NK-92 (cell line): ENCODE data around the gene CCNL1.

ENCODE experiments used
- DNase-seq: peaks from one replicate; lab custom pipeline; 2025; ENCODE audit not compliant: unreplicated experiment; lab: John Stamatoyannopoulos, UW

CCNL1 gene

GRCh38 chr3:157126365-157126764 is 33.6 kb downstream of the CCNL1 start:
- DNase-seq = no peak

DNA sequence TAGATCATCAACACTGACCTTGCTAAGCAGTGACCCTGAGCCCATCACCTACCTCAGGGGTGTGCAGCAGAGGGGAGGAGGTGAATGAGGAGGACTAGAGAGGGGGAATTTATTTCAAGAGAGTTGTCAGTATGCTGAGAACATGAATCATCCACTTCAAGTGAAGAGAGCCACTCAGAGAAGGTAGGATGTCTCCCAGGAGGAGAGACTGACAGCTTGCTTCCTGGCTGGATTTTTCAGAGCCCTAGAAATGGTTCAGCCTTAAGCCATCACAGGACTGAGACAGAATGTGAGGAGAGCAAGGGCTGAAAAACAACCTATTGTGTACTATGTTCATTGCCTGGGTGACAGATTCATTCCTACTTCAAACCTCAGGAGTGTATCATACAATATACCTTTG is 34.8 kb downstream of the CCNL1 start:
- no peak for DNase-seq

DNA sequence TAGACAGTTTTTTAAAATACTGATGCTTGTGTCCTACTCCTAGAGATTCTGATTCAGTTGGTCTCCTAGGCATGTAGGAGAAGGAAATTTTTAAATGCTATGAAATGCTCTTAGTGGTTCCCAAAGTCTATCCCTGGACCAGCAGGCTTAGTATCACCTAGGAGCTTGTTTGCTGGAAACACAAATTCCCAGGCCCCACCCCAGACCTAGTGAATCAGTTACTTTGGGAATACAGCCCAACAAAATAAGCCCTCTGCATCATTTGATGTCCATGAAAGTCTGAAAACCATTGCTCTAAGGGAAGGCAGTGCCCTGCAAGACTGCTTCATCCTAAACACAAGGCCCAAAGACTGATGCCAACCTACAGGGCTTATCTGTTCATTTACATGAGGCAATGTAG is 36.3 kb downstream of the CCNL1 start:
- DNase-seq = no peak

GRCh38 chr3:157122832-157123427 is 37.0 kb downstream of the CCNL1 start:
- DNase-seq = no peak

DNA sequence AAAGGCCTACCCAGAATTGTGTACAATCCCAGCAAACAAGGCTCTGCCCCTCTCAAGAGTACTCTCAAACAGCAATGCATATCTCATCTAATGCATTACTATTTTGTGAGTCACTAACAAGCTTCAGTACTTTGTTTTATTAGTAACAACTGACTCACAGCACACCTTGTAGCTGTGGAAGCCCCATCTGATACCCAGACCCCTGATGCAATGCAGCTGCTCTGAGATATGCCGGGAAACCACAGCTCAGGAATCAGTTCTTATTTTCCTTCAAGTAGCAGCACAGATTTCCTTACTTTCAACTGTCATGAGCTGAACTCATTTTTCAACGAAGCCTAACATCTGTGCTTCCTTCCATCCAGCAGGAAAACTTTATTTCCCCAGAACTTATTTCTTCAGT is 37.8 kb downstream of the CCNL1 start:
- DNase-seq = no peak

- no peak for DNase-seq
Measured at GRCh38 chr3:157121522-157121921, 38.4 kb downstream of the CCNL1 start.

GRCh38 chr3:157120071-157120892 is 39.7 kb downstream of the CCNL1 start:
- DNase-seq = no peak

DNA sequence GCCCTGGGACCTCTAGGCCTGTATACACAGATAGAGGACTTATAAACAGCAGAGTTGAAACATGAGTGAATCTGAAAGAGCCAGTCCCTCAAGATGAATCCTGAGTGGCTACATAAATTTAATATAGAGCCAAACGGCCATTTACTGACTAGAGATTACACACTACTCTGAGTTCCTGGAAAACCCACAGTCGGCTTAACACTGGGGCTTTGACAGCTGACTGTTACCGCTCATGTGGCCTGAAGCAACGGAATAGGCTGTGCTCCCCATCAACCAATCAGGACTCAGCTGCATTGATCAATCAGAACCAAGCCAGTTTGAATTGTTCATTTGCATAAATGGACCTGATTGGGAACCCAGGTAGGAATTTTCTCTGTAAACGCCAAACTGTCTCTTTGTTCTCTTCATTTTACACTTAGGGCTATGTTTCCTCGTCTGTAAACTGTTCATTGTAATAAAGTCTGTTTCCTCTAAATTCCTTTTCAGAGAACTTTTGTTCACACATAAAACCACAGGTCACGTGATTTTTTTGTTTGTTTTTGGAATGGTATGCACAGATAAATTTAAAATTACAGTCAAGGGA is 40.5 kb downstream of the CCNL1 start:
- no peak for DNase-seq

GRCh38 chr3:157117875-157118654 is 41.9 kb downstream of the CCNL1 start:
- DNase-seq = no peak

GRCh38 chr3:157117206-157117605 is 42.7 kb downstream of the CCNL1 start:
- DNase-seq = no peak

- no peak for DNase-seq
Measured at GRCh38 chr3:157116017-157116416, 43.9 kb downstream of the CCNL1 start.

DNA sequence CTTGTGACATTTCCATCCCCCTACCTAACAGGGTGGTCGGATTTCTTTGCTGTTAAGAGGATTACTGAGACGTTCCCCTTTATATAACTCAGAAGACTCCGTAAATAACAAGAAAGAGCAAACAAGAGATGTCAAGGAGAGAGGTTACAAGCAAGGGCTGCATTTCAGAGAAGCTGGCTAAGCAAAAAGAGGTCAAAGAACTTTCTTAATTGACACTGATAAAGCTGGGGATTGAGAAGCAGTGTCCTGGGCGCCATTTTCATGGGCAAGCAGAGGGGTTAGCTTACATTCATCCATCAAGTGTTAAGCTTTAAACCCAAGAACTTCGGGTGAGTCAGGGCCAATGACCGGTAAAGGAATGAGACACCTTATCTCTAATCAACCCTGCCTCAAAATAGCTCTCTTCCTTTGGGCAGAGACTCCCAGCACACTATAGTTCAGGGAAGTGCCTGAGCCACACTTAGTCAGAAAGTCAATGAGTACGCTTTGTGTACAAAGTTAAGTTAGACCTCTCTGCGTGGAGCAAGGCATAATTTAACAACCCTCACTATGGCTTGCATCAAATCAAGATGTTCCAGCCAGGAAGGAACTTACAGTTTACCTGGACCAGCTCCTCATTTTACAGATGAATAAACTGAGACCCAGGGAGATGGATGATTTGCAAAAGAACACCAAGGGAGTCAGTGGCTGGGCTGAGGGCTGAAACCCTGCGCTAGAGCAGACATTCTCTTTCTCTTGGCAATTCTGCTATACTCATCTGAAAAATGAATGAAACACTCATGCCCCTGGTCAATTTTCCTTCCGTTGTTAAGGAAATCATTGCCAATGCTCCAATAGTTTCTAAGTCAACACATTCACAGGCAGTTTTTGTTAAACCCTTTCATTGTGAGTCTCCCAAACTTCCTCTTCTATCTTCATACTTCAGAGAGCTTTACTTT is 44.6 kb downstream of the CCNL1 start:
- no peak for DNase-seq

DNA sequence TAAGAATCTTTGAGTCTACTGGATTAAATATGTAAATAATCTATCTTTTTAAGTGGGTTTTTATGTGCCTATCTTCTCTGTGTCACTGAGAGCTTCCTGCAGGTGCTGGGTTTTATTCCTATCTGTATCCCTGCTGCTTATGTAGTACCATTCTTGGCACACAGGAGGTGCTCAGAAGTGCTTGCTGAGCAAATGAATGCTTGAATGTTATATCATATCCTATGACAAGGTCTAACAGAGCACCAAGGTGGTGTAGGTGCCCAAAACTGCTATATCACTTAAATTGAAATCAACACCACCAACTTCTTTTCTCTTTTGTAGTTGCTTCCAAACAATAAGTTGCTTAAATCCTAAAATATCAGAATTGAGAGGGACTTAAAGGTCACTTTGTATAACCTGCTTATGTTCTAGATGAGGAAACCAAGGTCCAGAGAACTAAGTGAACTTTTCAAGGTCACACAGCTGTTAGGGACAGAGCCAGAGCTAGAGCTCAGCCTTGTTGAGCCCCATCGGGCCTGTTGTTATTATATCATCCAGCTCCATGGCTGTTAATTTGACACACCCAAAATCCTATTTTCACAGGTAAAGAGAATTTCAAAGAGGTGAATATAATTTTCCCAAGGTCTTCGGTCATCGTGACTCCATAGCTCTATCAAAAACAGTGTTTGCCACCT is 46.0 kb downstream of the CCNL1 start:
- no peak for DNase-seq

DNA sequence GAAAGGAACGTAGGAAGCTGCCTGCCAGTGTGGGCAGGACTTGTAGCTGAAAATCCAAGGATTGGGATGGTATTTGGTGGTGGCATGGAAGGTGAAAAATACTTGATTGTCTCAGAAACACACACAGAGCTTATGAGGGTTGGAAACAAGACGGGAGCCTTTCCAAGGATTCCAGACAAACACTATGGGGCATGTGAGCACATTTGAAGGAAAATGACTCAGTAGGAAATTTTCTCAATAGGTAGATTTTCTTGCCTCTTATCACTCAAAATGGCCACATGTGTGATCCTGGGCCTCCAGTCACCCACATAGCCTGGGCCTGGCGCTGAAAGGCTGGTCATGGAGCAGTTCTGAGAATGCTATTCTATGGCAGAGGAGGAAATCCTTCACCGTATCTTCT is 47.4 kb downstream of the CCNL1 start:
- no peak for DNase-seq

DNA sequence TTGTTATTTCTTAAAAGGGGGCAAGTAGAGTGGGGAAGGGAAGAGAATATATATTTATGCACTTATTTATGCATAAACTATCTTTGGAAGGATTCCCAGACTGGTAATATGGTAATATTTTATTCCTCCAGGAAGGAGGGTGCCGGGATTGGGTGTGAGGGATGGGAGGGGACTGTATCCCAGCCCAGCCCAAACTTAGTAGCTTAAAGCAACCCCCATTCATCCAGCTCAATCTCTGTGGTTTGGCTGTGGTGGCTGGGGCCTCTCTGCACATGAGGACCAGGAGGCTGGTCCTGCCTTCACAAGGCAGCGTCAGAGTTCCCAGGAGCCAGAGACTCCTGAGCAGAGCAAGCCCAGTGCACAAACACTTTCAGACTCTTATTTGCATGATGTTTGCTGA is 48.4 kb downstream of the CCNL1 start:
- no peak for DNase-seq

DNA sequence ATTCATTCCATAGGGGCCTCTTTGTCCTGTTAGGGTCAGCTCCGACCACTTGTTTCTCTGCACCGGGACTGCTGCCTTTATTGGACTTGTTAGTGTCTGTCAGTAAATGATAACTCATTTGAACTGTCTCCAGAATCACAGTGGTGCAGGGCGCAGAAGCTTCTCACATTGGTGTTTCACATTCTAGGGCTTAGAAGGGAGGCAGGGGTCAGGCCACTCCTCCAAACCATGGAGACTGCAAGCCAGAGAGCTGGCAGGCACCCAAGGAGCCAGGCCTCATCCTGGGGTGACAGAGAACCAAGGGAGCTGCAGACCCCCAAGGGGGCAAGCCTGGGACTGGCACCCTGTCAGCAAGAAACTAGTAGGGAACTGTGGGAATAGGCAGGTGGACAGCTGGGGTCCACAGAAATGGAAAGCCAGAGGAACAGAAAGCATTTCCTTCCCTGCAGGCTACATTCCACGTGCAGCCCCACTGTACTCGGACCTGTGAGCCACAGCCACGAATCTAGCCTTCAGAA is 49.1 kb downstream of the CCNL1 start:
- no peak for DNase-seq

DNA sequence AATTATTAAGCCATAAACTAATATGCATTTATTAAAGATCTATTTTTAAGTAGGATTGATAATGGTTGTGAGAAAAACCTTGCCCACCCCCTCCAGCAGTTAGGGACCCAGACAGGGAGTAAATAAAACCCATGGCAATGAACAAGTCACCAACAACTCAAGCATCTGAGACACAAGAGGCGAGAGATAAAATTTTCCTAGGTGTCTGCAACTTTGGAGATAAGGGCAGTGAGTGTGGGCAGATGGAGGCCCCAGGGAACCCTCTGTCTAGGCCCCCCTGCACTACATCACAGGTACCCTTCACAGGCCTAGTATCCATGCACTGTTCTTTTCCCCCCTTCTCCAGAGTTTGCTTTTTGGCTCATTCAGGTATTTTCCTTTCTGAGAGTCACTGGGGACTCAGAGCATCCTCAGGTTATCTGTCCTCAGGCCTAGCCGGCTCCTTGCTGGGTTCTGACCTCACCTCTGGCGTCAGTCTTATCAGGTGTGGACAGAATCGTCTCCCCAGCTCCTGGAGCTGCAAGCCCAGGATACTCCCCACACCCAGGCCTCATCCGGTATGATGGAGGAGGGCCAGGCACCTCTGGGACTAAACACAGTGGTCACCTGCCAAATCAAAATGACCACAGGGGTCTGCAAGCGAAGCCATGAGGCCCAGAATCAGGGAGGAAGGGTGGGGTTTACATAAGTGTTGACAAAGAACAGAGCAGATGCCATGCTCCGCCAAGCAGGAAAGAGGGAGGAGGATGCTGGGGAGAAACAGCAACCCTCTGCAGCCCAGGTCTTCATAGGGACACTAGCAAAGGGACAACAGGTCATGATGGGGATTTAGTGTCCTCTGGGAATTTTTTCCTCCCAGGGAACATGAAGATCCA is 50.4 kb downstream of the CCNL1 start:
- no peak for DNase-seq

GRCh38 chr3:157107644-157108133 is 52.3 kb downstream of the CCNL1 start:
- no peak for DNase-seq

GRCh38 chr3:157107037-157107436 is 52.9 kb downstream of the CCNL1 start:
- DNase-seq = no peak
